SK-N-SH treated with all-trans-retinoic acid at 6 μM for 48 hours (cell line): ENCODE measurements around the gene CAB39L.

ENCODE experiments used
- ATAC-seq: fragments of 200-7000 bp; cut with Tn5 transposase; 3 replicates; pipeline ENCODE4 v1.9.1; 2020; ENCODE audit warnings: mild to moderate bottlenecking, moderate library complexity
- ARNTL ChIP-seq: fragments of 450-650 bp; formaldehyde crosslinking; IDR thresholded peaks from 2 replicates; pipeline ENCODE4 v1.5.0; 2020; ENCODE audit warnings: low read depth, mild to moderate bottlenecking, moderate library complexity, borderline replicate concordance
- BACH2 ChIP-seq: fragments of 250-450 bp; sonication (Bioruptor Pico); IDR thresholded peaks from 2 replicates; pipeline ENCODE4 v1.9.0; 2021; ENCODE audit warnings: mild to moderate bottlenecking, borderline replicate concordance
- CSDC2 ChIP-seq: fragments of 250-450 bp; sonication (Bioruptor Pico); IDR thresholded peaks from 2 replicates; pipeline ENCODE4 v1.5.0; 2020; ENCODE audit warnings: mild to moderate bottlenecking, moderate library complexity
- ESRRG ChIP-seq: fragments of 250-450 bp; sonication (Bioruptor Pico); IDR thresholded peaks from 2 replicates; pipeline ENCODE4 v1.6.1; 2021; ENCODE audit warnings: mild to moderate bottlenecking
- GLIS3 ChIP-seq: fragments of 250-450 bp; sonication (Bioruptor Pico); IDR thresholded peaks from 2 replicates; pipeline ENCODE4 v1.5.0; 2020; ENCODE audit warnings: mild to moderate bottlenecking, moderate library complexity
- ISL1 ChIP-seq: fragments of 250-450 bp; sonication (Bioruptor Pico); IDR thresholded peaks from 2 replicates; pipeline ENCODE4 v2.1.2; 2022; ENCODE audit warnings: mild to moderate bottlenecking, moderate library complexity
- OSR1 ChIP-seq: fragments of 250-450 bp; sonication (Bioruptor Pico); IDR thresholded peaks from 2 replicates; pipeline ENCODE4 v1.8.0; 2022; ENCODE audit warnings: moderate library complexity, mild to moderate bottlenecking, inconsistent platforms
- POU6F1 ChIP-seq: fragments of 250-450 bp; sonication (Bioruptor Pico); IDR thresholded peaks from 2 replicates; pipeline ENCODE4 v1.8.0; 2021; ENCODE audit warnings: low read depth, mild to moderate bottlenecking, moderate library complexity, borderline replicate concordance
- PPARA ChIP-seq: fragments of 250-450 bp; sonication (Bioruptor Pico); IDR thresholded peaks from 2 replicates; pipeline ENCODE4 v1.5.0; 2020; ENCODE audit warnings: mild to moderate bottlenecking, borderline replicate concordance
- RARB ChIP-seq: fragments of 250-450 bp; sonication (Bioruptor Pico); IDR thresholded peaks from 2 replicates; pipeline ENCODE4 v1.8.0; 2021; ENCODE audit warnings: mild to moderate bottlenecking, moderate library complexity
- SNAI2 ChIP-seq: fragments of 250-450 bp; sonication (Bioruptor Pico); IDR thresholded peaks from 2 replicates; pipeline ENCODE4 v1.5.0; 2020; ENCODE audit warnings: mild to moderate bottlenecking, moderate library complexity
- TCF4 ChIP-seq: fragments of 250-450 bp; sonication (Bioruptor Pico); IDR thresholded peaks from 2 replicates; pipeline ENCODE4 v1.8.0; 2021; ENCODE audit warnings: mild to moderate bottlenecking, moderate library complexity, borderline replicate concordance
- TOX ChIP-seq: fragments of 250-450 bp; sonication (Bioruptor Pico); IDR thresholded peaks from 2 replicates; pipeline ENCODE4 v1.8.0; 2021; ENCODE audit warnings: mild to moderate bottlenecking, moderate library complexity, borderline replicate concordance
- ZC3H10 ChIP-seq: fragments of 250-450 bp; sonication (Bioruptor Pico); IDR thresholded peaks from 2 replicates; pipeline ENCODE4 v1.5.1; 2021; ENCODE audit warnings: mild to moderate bottlenecking, moderate library complexity
- ZFP3 ChIP-seq: fragments of 250-450 bp; sonication (Bioruptor Pico); IDR thresholded peaks from 2 replicates; pipeline ENCODE4 v1.5.0; 2020; ENCODE audit warnings: mild to moderate bottlenecking, moderate library complexity
- ZFP30 ChIP-seq: fragments of 450-650 bp; formaldehyde crosslinking; IDR thresholded peaks from 2 replicates; pipeline ENCODE4 v1.5.0; 2022; ENCODE audit warnings: mild to moderate bottlenecking, moderate library complexity
- ZNF565 ChIP-seq: fragments of 450-650 bp; formaldehyde crosslinking; conservative IDR thresholded peaks from 2 replicates; pipeline ENCODE4 v1.5.0; 2020; ENCODE audit warnings: low read depth, mild to moderate bottlenecking, moderate library complexity
- ZNF70 ChIP-seq: fragments of 450-650 bp; formaldehyde crosslinking; IDR thresholded peaks from 2 replicates; pipeline ENCODE4 v1.5.0; 2020; ENCODE audit warnings: mild to moderate bottlenecking, moderate library complexity
- ZNF8 ChIP-seq: fragments of 450-650 bp; formaldehyde crosslinking; IDR thresholded peaks from 2 replicates; pipeline ENCODE4 v1.5.0; 2020; ENCODE audit warnings: mild to moderate bottlenecking, moderate library complexity
- TF ChIP-seq, protein P1 (sequence below): fragments of 250-450 bp; sonication (Bioruptor Pico); IDR thresholded peaks from 2 replicates; pipeline ENCODE4 v1.5.1; 2020; ENCODE audit warnings: low read depth, mild to moderate bottlenecking, moderate library complexity
- TF ChIP-seq, protein P2 (sequence below): fragments of 250-450 bp; sonication (Bioruptor Pico); IDR thresholded peaks from 2 replicates; pipeline ENCODE4 v1.8.0; 2020; ENCODE audit warnings: mild to moderate bottlenecking, moderate library complexity, borderline replicate concordance
- TF ChIP-seq, protein P3 (sequence below): fragments of 250-450 bp; sonication (Bioruptor Pico); IDR thresholded peaks from 2 replicates; pipeline ENCODE4 v1.5.1; 2021; ENCODE audit warnings: mild to moderate bottlenecking, moderate library complexity

The CAB39L gene

GRCh38 chr13:49454388-49455006 is 10.6 kb upstream of the CAB39L start:
- TF ChIP-seq RARB (CRISPR knock-in tag) = no peak
- peak; percentile 33; the same call in 1 of the 3 replicates for ATAC-seq

DNA sequence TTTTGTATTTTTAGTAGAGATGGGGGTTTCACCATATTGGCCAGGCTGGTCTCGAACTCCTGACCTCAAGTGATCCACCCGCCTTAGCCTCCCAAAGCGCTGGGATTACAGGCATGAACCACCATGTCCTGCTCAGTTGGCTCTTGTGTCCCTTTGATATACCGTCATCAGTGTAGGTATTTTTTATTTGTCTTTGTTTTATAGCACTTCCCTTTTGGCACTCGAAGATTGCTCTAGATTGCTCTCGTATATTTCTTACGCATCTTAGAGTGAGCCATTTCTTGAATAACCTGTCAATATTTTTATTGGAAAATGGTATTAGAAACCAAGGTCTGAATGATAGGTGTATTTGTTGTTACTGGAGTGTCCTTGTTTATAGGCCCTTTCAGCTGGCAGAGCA is 9.6 kb upstream of the CAB39L start:
- ATAC-seq = no peak
- no peak for TF ChIP-seq POU6F1 (CRISPR knock-in tag)
- no peak for TF ChIP-seq CSDC2
- no peak for TF ChIP-seq SNAI2 (CRISPR knock-in tag)
- TF ChIP-seq, protein P1, sequence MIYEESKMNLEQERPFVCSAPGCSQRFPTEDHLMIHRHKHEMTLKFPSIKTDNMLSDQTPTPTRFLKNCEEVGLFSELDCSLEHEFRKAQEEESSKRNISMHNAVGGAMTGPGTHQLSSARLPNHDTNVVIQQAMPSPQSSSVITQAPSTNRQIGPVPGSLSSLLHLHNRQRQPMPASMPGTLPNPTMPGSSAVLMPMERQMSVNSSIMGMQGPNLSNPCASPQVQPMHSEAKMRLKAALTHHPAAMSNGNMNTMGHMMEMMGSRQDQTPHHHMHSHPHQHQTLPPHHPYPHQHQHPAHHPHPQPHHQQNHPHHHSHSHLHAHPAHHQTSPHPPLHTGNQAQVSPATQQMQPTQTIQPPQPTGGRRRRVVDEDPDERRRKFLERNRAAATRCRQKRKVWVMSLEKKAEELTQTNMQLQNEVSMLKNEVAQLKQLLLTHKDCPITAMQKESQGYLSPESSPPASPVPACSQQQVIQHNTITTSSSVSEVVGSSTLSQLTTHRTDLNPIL = no peak
- TF ChIP-seq, protein P2, sequence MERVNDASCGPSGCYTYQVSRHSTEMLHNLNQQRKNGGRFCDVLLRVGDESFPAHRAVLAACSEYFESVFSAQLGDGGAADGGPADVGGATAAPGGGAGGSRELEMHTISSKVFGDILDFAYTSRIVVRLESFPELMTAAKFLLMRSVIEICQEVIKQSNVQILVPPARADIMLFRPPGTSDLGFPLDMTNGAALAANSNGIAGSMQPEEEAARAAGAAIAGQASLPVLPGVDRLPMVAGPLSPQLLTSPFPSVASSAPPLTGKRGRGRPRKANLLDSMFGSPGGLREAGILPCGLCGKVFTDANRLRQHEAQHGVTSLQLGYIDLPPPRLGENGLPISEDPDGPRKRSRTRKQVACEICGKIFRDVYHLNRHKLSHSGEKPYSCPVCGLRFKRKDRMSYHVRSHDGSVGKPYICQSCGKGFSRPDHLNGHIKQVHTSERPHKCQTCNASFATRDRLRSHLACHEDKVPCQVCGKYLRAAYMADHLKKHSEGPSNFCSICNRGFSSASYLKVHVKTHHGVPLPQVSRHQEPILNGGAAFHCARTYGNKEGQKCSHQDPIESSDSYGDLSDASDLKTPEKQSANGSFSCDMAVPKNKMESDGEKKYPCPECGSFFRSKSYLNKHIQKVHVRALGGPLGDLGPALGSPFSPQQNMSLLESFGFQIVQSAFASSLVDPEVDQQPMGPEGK (CRISPR knock-in tag) = no peak
- TF ChIP-seq ZFP30 (CRISPR knock-in tag) = no peak
- no peak for TF ChIP-seq TCF4 (CRISPR knock-in tag)
- TF ChIP-seq, protein P3, sequence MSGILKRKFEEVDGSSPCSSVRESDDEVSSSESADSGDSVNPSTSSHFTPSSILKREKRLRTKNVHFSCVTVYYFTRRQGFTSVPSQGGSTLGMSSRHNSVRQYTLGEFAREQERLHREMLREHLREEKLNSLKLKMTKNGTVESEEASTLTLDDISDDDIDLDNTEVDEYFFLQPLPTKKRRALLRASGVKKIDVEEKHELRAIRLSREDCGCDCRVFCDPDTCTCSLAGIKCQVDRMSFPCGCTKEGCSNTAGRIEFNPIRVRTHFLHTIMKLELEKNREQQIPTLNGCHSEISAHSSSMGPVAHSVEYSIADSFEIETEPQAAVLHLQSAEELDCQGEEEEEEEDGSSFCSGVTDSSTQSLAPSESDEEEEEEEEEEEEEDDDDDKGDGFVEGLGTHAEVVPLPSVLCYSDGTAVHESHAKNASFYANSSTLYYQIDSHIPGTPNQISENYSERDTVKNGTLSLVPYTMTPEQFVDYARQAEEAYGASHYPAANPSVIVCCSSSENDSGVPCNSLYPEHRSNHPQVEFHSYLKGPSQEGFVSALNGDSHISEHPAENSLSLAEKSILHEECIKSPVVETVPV (CRISPR knock-in tag) = no peak
- TF ChIP-seq BACH2 (CRISPR knock-in tag) = no peak
- TF ChIP-seq OSR1 = no peak
- no peak for TF ChIP-seq GLIS3
- TF ChIP-seq ZNF70 = no peak
- no peak for TF ChIP-seq ZNF8 (CRISPR knock-in tag)
- TF ChIP-seq ZFP3 (CRISPR knock-in tag) = no peak
- no peak for TF ChIP-seq ARNTL (CRISPR knock-in tag)
- no peak for TF ChIP-seq ZC3H10 (CRISPR knock-in tag)
- no peak for TF ChIP-seq ESRRG (CRISPR knock-in tag)
- no peak for TF ChIP-seq ISL1
- TF ChIP-seq, all 23 proteins: peak for 0

- no peak for TF ChIP-seq PPARA (CRISPR knock-in tag)
- TF ChIP-seq ZNF565 (CRISPR knock-in tag) = no peak
- TF ChIP-seq POU6F1 (CRISPR knock-in tag) = no peak
- no peak for TF ChIP-seq ZFP30 (CRISPR knock-in tag)
- no peak for TF ChIP-seq ISL1
- no peak for TF ChIP-seq ZNF70
- no peak for TF ChIP-seq CSDC2
- TF ChIP-seq, protein P3 (CRISPR knock-in tag) = no peak
- TF ChIP-seq, protein P1 = no peak
- TF ChIP-seq ZC3H10 (CRISPR knock-in tag) = no peak
- TF ChIP-seq OSR1 = no peak
- no peak for TF ChIP-seq ESRRG (CRISPR knock-in tag)
- TF ChIP-seq ARNTL (CRISPR knock-in tag) = no peak
- no peak for TF ChIP-seq TOX (CRISPR knock-in tag)
- TF ChIP-seq GLIS3 = no peak
- no peak for TF ChIP-seq BACH2 (CRISPR knock-in tag)
- TF ChIP-seq ZFP3 (CRISPR knock-in tag) = no peak
- TF ChIP-seq, all 23 proteins: peak for 0
- ATAC-seq = no peak
These were observed 9.0 kb upstream of the CAB39L start for GRCh38 chr13:49452725-49453457.
